ENCODE data around the gene CACNG8. TPM values are rescaled to one million over a fixed set of nuclear protein-coding genes. Genes with fewer than 3 reads are reported as not detected.

Gene CACNG8
- not detected for total RNA-seq

DNA sequence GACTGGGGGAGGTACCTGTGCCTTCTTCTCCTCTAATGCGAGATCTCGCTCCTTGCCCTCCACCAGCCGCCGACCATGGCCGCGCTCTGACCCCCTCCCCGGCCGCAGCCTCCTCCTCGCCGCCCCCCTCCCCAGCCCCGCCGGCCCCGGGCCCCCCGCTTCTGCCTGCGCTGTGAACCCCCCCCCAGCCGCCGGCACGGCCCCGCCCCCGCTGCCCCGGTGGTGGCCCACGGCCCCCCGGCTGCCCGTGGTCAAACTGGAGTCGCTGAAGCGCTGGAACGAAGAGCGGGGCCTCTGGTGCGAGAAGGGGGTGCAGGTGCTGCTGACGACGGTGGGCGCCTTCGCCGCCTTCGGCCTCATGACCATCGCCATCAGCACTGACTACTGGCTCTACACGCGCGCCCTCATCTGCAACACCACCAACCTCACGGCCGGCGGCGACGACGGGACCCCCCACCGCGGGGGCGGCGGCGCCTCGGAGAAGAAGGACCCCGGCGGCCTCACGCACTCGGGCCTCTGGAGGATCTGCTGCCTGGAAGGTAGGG lies at the start of gene CACNG8:
TSS of gene CACNG8 (plus strand) at position 51 of the 545 bp plus-strand sequence.
- Histone ChIP-seq H3K4me1 (no peaks in the 10 kb centered on the region), H3K27ac (no peak within 1 kb of the TSS), H3K9me3 (no peaks in the 10 kb centered on the region), H3K4me3 (no peak within 1 kb of the TSS), H3K27me3 (peaks cover 78% of the 10 kb centered on the region), H3K36me3 (no peaks in the 10 kb centered on the region)
- TF ChIP-seq POLR2AphosphoS5 (IDR thresholded peaks at IDR 0.05) (no peak), EP300 (IDR thresholded peaks at IDR 0.05; ENCODE audit: low read depth) (no peak), POLR2A (IDR thresholded peaks at IDR 0.05) (no peak)
- TF ChIP-seq, protein P1, sequence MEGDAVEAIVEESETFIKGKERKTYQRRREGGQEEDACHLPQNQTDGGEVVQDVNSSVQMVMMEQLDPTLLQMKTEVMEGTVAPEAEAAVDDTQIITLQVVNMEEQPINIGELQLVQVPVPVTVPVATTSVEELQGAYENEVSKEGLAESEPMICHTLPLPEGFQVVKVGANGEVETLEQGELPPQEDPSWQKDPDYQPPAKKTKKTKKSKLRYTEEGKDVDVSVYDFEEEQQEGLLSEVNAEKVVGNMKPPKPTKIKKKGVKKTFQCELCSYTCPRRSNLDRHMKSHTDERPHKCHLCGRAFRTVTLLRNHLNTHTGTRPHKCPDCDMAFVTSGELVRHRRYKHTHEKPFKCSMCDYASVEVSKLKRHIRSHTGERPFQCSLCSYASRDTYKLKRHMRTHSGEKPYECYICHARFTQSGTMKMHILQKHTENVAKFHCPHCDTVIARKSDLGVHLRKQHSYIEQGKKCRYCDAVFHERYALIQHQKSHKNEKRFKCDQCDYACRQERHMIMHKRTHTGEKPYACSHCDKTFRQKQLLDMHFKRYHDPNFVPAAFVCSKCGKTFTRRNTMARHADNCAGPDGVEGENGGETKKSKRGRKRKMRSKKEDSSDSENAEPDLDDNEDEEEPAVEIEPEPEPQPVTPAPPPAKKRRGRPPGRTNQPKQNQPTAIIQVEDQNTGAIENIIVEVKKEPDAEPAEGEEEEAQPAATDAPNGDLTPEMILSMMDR (IDR thresholded peaks at IDR 0.05), result no peak
- 22% methylated on average over 39 of the region's 55 CpGs; no CpG with 5 or more reads in 1 of the 2 donors for WGBS, 2 donors (ENCODE audit: low coverage in 1 of 2)
- in situ Hi-C loops (cut with MboI; ENCODE audit: low pct_ligation_motif_present in 1 of 4, low pct_unique_long_range_greater_than_20kb in 1 of 4, low sequenced_read_pairs in 3 of 4), result no loop called here
- no peak for DNase-seq
- intact Hi-C loops (cut with DNase I; ENCODE audit: low total_unique reads), result no loop called here

DNA sequence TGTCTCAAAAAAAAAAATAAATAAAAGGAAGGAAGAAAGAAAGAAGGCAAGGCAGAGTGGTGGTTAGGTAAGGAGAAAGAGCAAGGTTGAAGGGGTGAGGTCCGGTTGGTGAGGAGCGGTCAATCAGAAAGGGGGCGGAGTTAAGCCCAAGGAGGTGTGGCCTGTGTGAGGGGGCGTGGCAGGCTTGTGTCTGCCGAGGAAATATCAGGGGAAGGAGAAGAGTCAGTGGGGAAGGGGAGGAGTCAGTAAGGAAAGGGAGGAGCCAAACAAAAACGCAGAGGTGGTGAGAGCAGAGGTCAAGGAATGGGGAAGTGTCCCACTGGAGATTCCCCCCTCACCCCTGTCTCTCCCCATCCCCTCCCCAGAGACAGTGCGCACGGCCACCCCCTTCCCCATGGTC lies 47.7 kb upstream of the CACNG8 start:
- 41 to 57% methylated on average over 6 to 8 of the region's 8 CpGs for WGBS, 2 donors (ENCODE audit: low coverage in 1 of 2)
- Histone ChIP-seq H3K27me3 (peaks cover 35% of the 10 kb centered on the region), H3K9me3 (no peaks in the 10 kb centered on the region), H3K36me3 (no peaks in the 10 kb centered on the region), H3K27ac (no peak overlapping the region), H3K4me1 (no peaks in the 10 kb centered on the region), H3K4me3 (no peak overlapping the region)
- no peak for DNase-seq
- intact Hi-C loops (cut with DNase I; ENCODE audit: low total_unique reads), result no loop called here
- in situ Hi-C loops (cut with MboI; ENCODE audit: low pct_ligation_motif_present in 1 of 4, low pct_unique_long_range_greater_than_20kb in 1 of 4, low sequenced_read_pairs in 3 of 4), result no loop called here
- TF ChIP-seq, protein P1 (IDR thresholded peaks at IDR 0.05), result no peak
- TF ChIP-seq EP300 (IDR thresholded peaks at IDR 0.05; ENCODE audit: low read depth), result no peak
- TF ChIP-seq POLR2A (IDR thresholded peaks at IDR 0.05), result no peak

DNA sequence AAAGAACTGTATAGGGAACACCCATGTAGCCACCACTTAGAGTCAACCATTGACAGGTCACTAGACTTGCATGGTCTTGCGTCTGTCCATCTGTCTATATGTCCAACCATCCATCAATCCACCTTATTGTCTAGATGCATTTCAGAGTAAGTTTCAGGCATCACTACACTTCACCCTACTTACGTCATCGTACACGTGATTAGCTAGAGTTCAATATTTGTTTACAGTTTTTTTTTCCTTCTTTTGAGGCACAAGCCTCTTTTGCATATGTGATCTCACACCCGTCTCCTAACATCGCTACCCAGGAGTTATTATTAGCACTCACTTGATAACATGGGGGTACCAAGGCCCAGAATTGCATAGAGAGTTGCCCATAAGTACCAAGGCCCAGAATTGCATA lies 46.7 kb upstream of the CACNG8 start:
- no peak for TF ChIP-seq POLR2A (IDR thresholded peaks at IDR 0.05)
- TF ChIP-seq EP300 (IDR thresholded peaks at IDR 0.05; ENCODE audit: low read depth), result no peak
- TF ChIP-seq POLR2AphosphoS5 (IDR thresholded peaks at IDR 0.05), result no peak
- TF ChIP-seq, protein P1 (IDR thresholded peaks at IDR 0.05), result no peak
- intact Hi-C loops (cut with DNase I; ENCODE audit: low total_unique reads), result no loop called here

DNA sequence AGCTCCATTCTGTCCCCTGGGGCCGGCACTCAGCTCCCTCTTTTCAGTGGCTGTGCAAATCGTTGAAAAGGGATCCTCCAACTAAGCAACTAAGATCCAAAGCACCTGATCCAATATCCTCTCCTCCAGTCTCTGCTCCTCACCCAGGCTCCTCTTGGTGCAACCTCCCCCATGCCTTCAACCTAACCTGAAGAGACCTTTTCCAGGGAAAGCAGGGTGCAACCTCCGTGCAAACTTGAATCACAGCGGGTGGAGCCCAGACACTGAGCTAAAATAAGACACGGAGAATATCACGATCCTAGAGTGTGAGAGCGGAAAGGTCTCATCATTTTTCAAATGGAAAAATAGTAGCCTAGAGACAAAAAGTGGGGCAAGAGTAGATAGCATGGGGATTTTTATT lies 45.4 kb upstream of the CACNG8 start:
- no peaks in the 10 kb centered on the region for H3K36me3 ChIP-seq
- no peaks in the 10 kb centered on the region for H3K9me3 ChIP-seq
- no peak overlapping the region for H3K4me3 ChIP-seq
- no peaks in the 10 kb centered on the region for H3K4me1 ChIP-seq
- 86 to 89% methylated on average over 7 of the region's 7 CpGs for WGBS, 2 donors (ENCODE audit: low coverage in 1 of 2)
- TF ChIP-seq, protein P1 (IDR thresholded peaks at IDR 0.05), result no peak
- TF ChIP-seq POLR2AphosphoS5 (IDR thresholded peaks at IDR 0.05) (no peak), EP300 (IDR thresholded peaks at IDR 0.05; ENCODE audit: low read depth) (no peak), POLR2A (IDR thresholded peaks at IDR 0.05) (no peak)
- no peak overlapping the region for H3K27ac ChIP-seq
- DNase-seq, result no peak
- in situ Hi-C loops (cut with MboI; ENCODE audit: low pct_ligation_motif_present in 1 of 4, low pct_unique_long_range_greater_than_20kb in 1 of 4, low sequenced_read_pairs in 3 of 4), result no loop called here
- intact Hi-C loops (cut with DNase I; ENCODE audit: low total_unique reads), result no loop called here
- peaks cover 11% of the 10 kb centered on the region for H3K27me3 ChIP-seq

More for the DNA sequence above, 46.7 kb upstream of the CACNG8 start:
- no peaks in the 10 kb centered on the region for H3K9me3 ChIP-seq
- DNase-seq, result no peak
- no peaks in the 10 kb centered on the region for H3K4me1 ChIP-seq
- peaks cover 25% of the 10 kb centered on the region for H3K27me3 ChIP-seq
- in situ Hi-C loops (cut with MboI; ENCODE audit: low pct_ligation_motif_present in 1 of 4, low pct_unique_long_range_greater_than_20kb in 1 of 4, low sequenced_read_pairs in 3 of 4), result no loop called here
- H3K36me3 ChIP-seq, result no peaks in the 10 kb centered on the region
- H3K4me3 ChIP-seq, result no peak overlapping the region
- WGBS, 2 donors (ENCODE audit: low coverage in 1 of 2), result 60 to 64% methylated on average over 5 to 6 of the region's 6 CpGs
- H3K27ac ChIP-seq, result no peak overlapping the region
